Measurements from ENCODE around the gene PRDX5. TPM values are rescaled to one million over a fixed set of nuclear protein-coding genes. Genes with fewer than 3 reads are reported as not detected.

PRDX5 gene
- total and polyA plus RNA-seq, 9 of the 15 experiments (the other 6 are each of a cell fraction or from before 2014, with no cell fraction given): 40.8 to 327 (median 204) TPM

DNA sequence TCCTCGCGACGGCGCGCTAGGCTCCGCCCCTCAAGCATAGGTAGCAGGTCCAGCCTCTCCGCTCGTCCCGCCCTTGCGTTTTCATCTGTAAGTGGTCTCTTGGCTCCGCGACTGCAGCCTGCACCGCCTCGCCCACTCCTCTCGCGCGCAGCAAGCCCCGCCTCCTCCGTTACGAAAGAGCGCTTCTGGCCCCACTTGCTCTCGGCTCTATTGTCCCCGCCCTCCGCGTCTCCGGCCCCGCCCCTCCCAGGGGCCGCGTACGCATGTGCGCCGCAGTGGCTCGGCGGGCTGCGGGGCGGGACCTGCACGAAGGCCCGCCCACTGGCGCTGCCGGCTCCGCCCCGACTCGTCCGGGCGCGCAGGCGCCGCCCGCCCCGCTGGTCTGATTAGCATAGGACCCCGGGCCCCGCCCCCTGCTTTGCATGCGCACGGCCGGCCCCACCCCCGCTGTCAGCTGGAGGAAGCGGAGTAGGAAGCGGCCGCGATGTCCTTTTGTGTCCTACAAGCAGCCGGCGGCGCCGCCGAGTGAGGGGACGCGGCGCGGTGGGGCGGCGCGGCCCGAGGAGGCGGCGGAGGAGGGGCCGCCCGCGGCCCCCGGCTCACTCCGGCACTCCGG lies 12.7 kb upstream of the PRDX5 start, which contains the start of gene ESRRA (continued):
- TF ChIP-seq, protein P1, sequence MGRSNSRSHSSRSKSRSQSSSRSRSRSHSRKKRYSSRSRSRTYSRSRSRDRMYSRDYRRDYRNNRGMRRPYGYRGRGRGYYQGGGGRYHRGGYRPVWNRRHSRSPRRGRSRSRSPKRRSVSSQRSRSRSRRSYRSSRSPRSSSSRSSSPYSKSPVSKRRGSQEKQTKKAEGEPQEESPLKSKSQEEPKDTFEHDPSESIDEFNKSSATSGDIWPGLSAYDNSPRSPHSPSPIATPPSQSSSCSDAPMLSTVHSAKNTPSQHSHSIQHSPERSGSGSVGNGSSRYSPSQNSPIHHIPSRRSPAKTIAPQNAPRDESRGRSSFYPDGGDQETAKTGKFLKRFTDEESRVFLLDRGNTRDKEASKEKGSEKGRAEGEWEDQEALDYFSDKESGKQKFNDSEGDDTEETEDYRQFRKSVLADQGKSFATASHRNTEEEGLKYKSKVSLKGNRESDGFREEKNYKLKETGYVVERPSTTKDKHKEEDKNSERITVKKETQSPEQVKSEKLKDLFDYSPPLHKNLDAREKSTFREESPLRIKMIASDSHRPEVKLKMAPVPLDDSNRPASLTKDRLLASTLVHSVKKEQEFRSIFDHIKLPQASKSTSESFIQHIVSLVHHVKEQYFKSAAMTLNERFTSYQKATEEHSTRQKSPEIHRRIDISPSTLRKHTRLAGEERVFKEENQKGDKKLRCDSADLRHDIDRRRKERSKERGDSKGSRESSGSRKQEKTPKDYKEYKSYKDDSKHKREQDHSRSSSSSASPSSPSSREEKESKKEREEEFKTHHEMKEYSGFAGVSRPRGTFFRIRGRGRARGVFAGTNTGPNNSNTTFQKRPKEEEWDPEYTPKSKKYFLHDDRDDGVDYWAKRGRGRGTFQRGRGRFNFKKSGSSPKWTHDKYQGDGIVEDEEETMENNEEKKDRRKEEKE (IDR thresholded peaks at IDR 0.05; ENCODE audit: borderline replicate concordance in 1 of 2, control insufficient read depth in 1 of 2, low read depth in 2 of 2, low read length in 1 of 2): no peak
- TF ChIP-seq CBFB (CRISPR knock-in tag; IDR thresholded peaks at IDR 0.05) (no peak), MEF2D (tag; conservative IDR thresholded peaks at IDR 0.05; ENCODE audit: low read depth) (no peak), KDM4B (IDR thresholded peaks at IDR 0.05; ENCODE audit: borderline replicate concordance in 2 of 2, low read depth in 1 of 2) (no peak), ZNF699 (CRISPR knock-in tag; IDR thresholded peaks at IDR 0.05; ENCODE audit: insufficient replicate concordance) (no peak), MYBL2 (IDR thresholded peaks at IDR 0.05; ENCODE audit: low read depth) (no peak), MYBL2 (CRISPR knock-in tag; IDR thresholded peaks at IDR 0.05; ENCODE audit: borderline replicate concordance) (no peak), HOXB6 (CRISPR knock-in tag; IDR thresholded peaks at IDR 0.05; ENCODE audit: borderline replicate concordance) (no peak), ATF7 (IDR thresholded peaks at IDR 0.05) (peak; percentile 50), PTBP1 (IDR thresholded peaks at IDR 0.05; ENCODE audit: low read depth, low read length) (no peak), SIN3A (IDR thresholded peaks at IDR 0.05; ENCODE audit: borderline replicate concordance in 2 of 2, control insufficient read depth in 1 of 2, low read depth in 2 of 2, low read length in 2 of 2) (peak in 1 of 2 experiments; percentile 84; a peak in 1 of 4 replicates), TCFL5 (CRISPR knock-in tag; conservative IDR thresholded peaks at IDR 0.05) (no peak), ZSCAN32 (CRISPR knock-in tag; IDR thresholded peaks at IDR 0.05) (no peak), RBFOX2 (IDR thresholded peaks at IDR 0.05; ENCODE audit: low read depth, low read length) (peak; percentile 20; the same call in 1 of the 2 replicates), MCM5 (IDR thresholded peaks at IDR 0.05; ENCODE audit: low read depth) (no peak)
- TF ChIP-seq, protein P2, sequence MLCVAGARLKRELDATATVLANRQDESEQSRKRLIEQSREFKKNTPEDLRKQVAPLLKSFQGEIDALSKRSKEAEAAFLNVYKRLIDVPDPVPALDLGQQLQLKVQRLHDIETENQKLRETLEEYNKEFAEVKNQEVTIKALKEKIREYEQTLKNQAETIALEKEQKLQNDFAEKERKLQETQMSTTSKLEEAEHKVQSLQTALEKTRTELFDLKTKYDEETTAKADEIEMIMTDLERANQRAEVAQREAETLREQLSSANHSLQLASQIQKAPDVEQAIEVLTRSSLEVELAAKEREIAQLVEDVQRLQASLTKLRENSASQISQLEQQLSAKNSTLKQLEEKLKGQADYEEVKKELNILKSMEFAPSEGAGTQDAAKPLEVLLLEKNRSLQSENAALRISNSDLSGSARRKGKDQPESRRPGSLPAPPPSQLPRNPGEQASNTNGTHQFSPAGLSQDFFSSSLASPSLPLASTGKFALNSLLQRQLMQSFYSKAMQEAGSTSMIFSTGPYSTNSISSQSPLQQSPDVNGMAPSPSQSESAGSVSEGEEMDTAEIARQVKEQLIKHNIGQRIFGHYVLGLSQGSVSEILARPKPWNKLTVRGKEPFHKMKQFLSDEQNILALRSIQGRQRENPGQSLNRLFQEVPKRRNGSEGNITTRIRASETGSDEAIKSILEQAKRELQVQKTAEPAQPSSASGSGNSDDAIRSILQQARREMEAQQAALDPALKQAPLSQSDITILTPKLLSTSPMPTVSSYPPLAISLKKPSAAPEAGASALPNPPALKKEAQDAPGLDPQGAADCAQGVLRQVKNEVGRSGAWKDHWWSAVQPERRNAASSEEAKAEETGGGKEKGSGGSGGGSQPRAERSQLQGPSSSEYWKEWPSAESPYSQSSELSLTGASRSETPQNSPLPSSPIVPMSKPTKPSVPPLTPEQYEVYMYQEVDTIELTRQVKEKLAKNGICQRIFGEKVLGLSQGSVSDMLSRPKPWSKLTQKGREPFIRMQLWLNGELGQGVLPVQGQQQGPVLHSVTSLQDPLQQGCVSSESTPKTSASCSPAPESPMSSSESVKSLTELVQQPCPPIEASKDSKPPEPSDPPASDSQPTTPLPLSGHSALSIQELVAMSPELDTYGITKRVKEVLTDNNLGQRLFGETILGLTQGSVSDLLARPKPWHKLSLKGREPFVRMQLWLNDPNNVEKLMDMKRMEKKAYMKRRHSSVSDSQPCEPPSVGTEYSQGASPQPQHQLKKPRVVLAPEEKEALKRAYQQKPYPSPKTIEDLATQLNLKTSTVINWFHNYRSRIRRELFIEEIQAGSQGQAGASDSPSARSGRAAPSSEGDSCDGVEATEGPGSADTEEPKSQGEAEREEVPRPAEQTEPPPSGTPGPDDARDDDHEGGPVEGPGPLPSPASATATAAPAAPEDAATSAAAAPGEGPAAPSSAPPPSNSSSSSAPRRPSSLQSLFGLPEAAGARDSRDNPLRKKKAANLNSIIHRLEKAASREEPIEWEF (CRISPR knock-in tag; IDR thresholded peaks at IDR 0.05): no peak
- TF ChIP-seq, protein P3, sequence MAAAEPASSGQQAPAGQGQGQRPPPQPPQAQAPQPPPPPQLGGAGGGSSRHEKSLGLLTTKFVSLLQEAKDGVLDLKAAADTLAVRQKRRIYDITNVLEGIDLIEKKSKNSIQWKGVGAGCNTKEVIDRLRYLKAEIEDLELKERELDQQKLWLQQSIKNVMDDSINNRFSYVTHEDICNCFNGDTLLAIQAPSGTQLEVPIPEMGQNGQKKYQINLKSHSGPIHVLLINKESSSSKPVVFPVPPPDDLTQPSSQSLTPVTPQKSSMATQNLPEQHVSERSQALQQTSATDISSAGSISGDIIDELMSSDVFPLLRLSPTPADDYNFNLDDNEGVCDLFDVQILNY (CRISPR knock-in tag; IDR thresholded peaks at IDR 0.05): no peak
- TF ChIP-seq, protein P4, sequence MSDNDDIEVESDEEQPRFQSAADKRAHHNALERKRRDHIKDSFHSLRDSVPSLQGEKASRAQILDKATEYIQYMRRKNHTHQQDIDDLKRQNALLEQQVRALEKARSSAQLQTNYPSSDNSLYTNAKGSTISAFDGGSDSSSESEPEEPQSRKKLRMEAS (CRISPR knock-in tag; IDR thresholded peaks at IDR 0.05): no peak
